Neural progenitor cell (in vitro differentiated cells): ENCODE data around the gene HHLA2.

Source experiments
- EZH2 ChIP-seq: fragments of 200-600 bp; sonication (generic); IDR thresholded peaks from 2 replicates; pipeline ENCODE4 v1.6.1; 2017; ENCODE audit warnings: antibody characterized with exemption, mild to moderate bottlenecking, moderate library complexity
- EZH2phosphoT487 ChIP-seq: fragments of 200-600 bp; sonication (generic); IDR thresholded peaks from 2 replicates; pipeline ENCODE4 v1.6.1; 2017; ENCODE audit warnings: antibody characterized with exemption
- TF ChIP-seq, protein P1 (sequence below): fragments of 200-600 bp; sonication (generic); IDR thresholded peaks from 2 replicates; pipeline ENCODE4 v1.5.1; 2017; ENCODE audit warnings: antibody characterized with exemption, mild to moderate bottlenecking

DNA sequence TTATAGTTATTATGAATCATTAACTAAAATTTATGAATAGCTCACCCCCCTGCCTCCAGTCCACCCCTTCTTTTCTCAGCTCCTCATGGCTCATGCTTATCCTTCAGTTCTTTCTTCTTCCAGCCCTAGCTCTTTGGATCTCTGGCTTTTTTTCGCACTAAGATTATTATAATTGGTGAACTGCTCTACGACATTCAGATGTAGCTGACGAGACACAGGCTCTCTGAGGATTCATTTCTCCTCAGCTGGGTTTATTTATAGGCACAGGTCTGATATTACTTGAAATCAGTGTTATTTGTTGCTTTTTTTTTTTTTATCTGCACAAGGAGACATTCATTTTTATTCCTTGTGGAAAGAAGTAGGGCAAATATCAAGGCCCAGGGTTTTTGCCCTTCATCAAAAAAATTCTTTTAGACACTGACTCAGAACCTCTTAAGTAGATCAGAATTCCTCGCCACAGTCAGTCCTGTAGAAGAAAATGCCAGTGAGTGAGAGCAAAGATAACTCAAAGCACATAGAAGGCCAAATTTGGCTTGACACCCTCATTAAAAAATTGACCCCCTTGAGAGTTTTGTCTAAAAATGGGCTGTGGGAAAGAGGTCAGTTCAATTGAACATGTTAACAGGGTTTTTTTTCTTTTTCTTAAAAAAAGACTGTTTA lies 107.5 kb downstream of the HHLA2 start:
- TF ChIP-seq, protein P1, sequence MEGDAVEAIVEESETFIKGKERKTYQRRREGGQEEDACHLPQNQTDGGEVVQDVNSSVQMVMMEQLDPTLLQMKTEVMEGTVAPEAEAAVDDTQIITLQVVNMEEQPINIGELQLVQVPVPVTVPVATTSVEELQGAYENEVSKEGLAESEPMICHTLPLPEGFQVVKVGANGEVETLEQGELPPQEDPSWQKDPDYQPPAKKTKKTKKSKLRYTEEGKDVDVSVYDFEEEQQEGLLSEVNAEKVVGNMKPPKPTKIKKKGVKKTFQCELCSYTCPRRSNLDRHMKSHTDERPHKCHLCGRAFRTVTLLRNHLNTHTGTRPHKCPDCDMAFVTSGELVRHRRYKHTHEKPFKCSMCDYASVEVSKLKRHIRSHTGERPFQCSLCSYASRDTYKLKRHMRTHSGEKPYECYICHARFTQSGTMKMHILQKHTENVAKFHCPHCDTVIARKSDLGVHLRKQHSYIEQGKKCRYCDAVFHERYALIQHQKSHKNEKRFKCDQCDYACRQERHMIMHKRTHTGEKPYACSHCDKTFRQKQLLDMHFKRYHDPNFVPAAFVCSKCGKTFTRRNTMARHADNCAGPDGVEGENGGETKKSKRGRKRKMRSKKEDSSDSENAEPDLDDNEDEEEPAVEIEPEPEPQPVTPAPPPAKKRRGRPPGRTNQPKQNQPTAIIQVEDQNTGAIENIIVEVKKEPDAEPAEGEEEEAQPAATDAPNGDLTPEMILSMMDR = no peak
- TF ChIP-seq EZH2phosphoT487 = no peak
- TF ChIP-seq EZH2 = no peak
